Sigmoid colon (tissue), 4 donors: ENCODE measurements around the gene LIAS.

ENCODE experiments used
- CTCF ChIP-seq, 4 experiments: fragments of 450-650 bp in 3 of 4; fragments of 200-600 bp in 1 of 4; IDR thresholded peaks; one replicate each; pipeline ENCODE4 v1.5.1; 2016 to 2019; ENCODE audit warnings: antibody characterized with exemption in 4 of 4, mild to moderate bottlenecking in 3 of 4, moderate library complexity in 2 of 4
- EP300 ChIP-seq, 4 donors: sonication (generic); formaldehyde crosslinking; IDR thresholded peaks; one replicate each; pipeline ENCODE4 v1.6.1; 2017; ENCODE audit warnings: antibody characterized with exemption in 4 of 4
- POLR2A ChIP-seq, 2 donors: fragments of 450-650 bp; IDR thresholded peaks; one replicate each; pipeline ENCODE4 v1.6.1; 2016; ENCODE audit warnings: antibody characterized with exemption in 2 of 2, mild to moderate bottlenecking in 2 of 2, moderate library complexity in 2 of 2

- TF ChIP-seq CTCF (IDR thresholded peaks at IDR 0.05), result peak in 2 of 4 experiments; percentile 28 to 35
- no peak for TF ChIP-seq POLR2A (IDR thresholded peaks at IDR 0.05)
- TF ChIP-seq EP300 (IDR thresholded peaks at IDR 0.05), result no peak
Measured at GRCh38 chr4:39446842-39447573, 11.8 kb upstream of the LIAS start.
